GM23338 (cell line): ENCODE measurements around the gene TXNDC2. TPM values are rescaled to one million over a fixed set of nuclear protein-coding genes. Genes with fewer than 3 reads are reported as not detected.

Experiments
- ATAC-seq: fragments of 200-7000 bp; cut with Tn5 transposase; 3 replicates; pipeline ENCODE4 v1.9.1; 2020
- DNase-seq: peaks from one replicate; pipeline ENCODE4 v3.0.0-alpha.2; 2015; ENCODE audit warnings: low spot score
- H2AFZ ChIP-seq: fragments of 200-600 bp; sonication (generic); 2 replicates; pipeline ENCODE4 v1.8.0; 2016; ENCODE audit warnings: antibody characterized with exemption, mild to moderate bottlenecking, moderate library complexity
- H3F3A ChIP-seq: fragments of 200-600 bp; sonication (generic); replicated peaks from 2 replicates; pipeline ENCODE4 v1.8.0; 2017; ENCODE audit warnings: antibody characterized with exemption, mixed run types, low read depth
- H3K27ac ChIP-seq: fragments of 200-600 bp; sonication (generic); 2 replicates; pipeline ENCODE4 v1.6.1; 2016; ENCODE audit warnings: low read depth
- H3K27me3 ChIP-seq: fragments of 200-600 bp; sonication (generic); 2 replicates; pipeline ENCODE4 v1.8.0; 2016; ENCODE audit warnings: mild to moderate bottlenecking, mixed run types, moderate library complexity; ENCODE audit not compliant: insufficient read depth
- H3K36me3 ChIP-seq: fragments of 200-600 bp; sonication (generic); 2 replicates; pipeline ENCODE4 v1.8.0; 2016; ENCODE audit warnings: mild to moderate bottlenecking; ENCODE audit not compliant: insufficient read depth
- H3K4me1 ChIP-seq: fragments of 200-600 bp; sonication (generic); 2 replicates; pipeline ENCODE4 v1.8.0; 2016; ENCODE audit warnings: mild to moderate bottlenecking, moderate library complexity; ENCODE audit not compliant: insufficient read depth
- H3K4me2 ChIP-seq: fragments of 200-600 bp; sonication (generic); 2 replicates; pipeline ENCODE4 v1.7.1; 2017; ENCODE audit warnings: mixed run types
- H3K4me3 ChIP-seq: fragments of 200-600 bp; sonication (generic); 2 replicates; pipeline ENCODE4 v1.6.1; 2016; ENCODE audit warnings: mixed run types
- H3K79me2 ChIP-seq: fragments of 200-600 bp; sonication (generic); replicated peaks from 2 replicates; pipeline ENCODE4 v1.8.0; 2017; ENCODE audit warnings: mild to moderate bottlenecking; ENCODE audit not compliant: insufficient read depth
- H3K9me2 ChIP-seq: fragments of 200-600 bp; sonication (generic); 2 replicates; pipeline ENCODE4 v1.8.0; 2017; ENCODE audit not compliant: insufficient read depth
- H4K20me1 ChIP-seq: fragments of 200-600 bp; sonication (generic); replicated peaks from 2 replicates; pipeline ENCODE4 v1.8.0; 2017; ENCODE audit warnings: mild to moderate bottlenecking; ENCODE audit not compliant: insufficient read depth
- H3K27ac Mint-ChIP-seq: 2 replicates; pipeline ENCODE4 v1.8.0; 2020; ENCODE audit warnings: inconsistent platforms, mild to moderate bottlenecking, moderate library complexity, mixed read lengths
- H3K27me3 Mint-ChIP-seq: 3 replicates; pipeline ENCODE4 v1.8.0; 2022; ENCODE audit warnings: low read depth, mild to moderate bottlenecking, moderate library complexity, mixed read lengths, inconsistent platforms; ENCODE audit not compliant: insufficient read depth, poor library complexity
- H3K36me3 Mint-ChIP-seq: 3 replicates; pipeline ENCODE4 v1.8.0; 2021; ENCODE audit warnings: low read depth, mild to moderate bottlenecking, inconsistent platforms, moderate library complexity, mixed read lengths
- H3K4me1 Mint-ChIP-seq: 3 replicates; pipeline ENCODE4 v1.8.0; 2020; ENCODE audit warnings: mild to moderate bottlenecking, inconsistent platforms, mixed read lengths
- H3K4me3 Mint-ChIP-seq: 3 replicates; pipeline ENCODE4 v1.8.0; 2021; ENCODE audit warnings: moderate library complexity, mild to moderate bottlenecking, inconsistent platforms, mixed read lengths
- H3K9me3 Mint-ChIP-seq: 3 replicates; pipeline ENCODE4 v1.8.0; 2020; ENCODE audit warnings: moderate library complexity, mild to moderate bottlenecking, inconsistent platforms, mixed read lengths
- CTCF ChIP-seq, 2 experiments: fragments of 200-600 bp in 1 of 2; sonication (generic) in 1 of 2; conservative IDR thresholded peaks; 2 replicates each; pipeline versions ENCODE4 v1.5.1 to v1.6.1; 2016 to 2017; ENCODE audit warnings: antibody characterized with exemption in 2 of 2, low read depth in 2 of 2, mild to moderate bottlenecking in 2 of 2, moderate library complexity in 1 of 2
- EZH2 ChIP-seq: fragments of 200-600 bp; sonication (generic); IDR thresholded peaks from one replicate; pipeline ENCODE4 v1.8.0; 2017; ENCODE audit warnings: antibody characterized with exemption, mild to moderate bottlenecking, low read depth; ENCODE audit not compliant: unreplicated experiment
- EZH2phosphoT487 ChIP-seq: fragments of 200-600 bp; sonication (generic); IDR thresholded peaks from one replicate; pipeline ENCODE4 v1.8.1; 2018; ENCODE audit warnings: antibody characterized with exemption; ENCODE audit not compliant: unreplicated experiment
- NANOG ChIP-seq: IDR thresholded peaks from 2 replicates; pipeline ENCODE4 v1.6.1; 2016; ENCODE audit warnings: antibody characterized with exemption, borderline replicate concordance
- REST ChIP-seq: IDR thresholded peaks from one replicate; pipeline ENCODE4 v1.6.1; 2018; ENCODE audit warnings: antibody characterized with exemption; ENCODE audit not compliant: unreplicated experiment
- STAT1 ChIP-seq: IDR thresholded peaks from one replicate; pipeline ENCODE4 v1.6.1; 2016; ENCODE audit warnings: antibody characterized with exemption; ENCODE audit not compliant: unreplicated experiment
- ZNF114 ChIP-seq: fragments of 250-450 bp; sonication (Bioruptor Pico); IDR thresholded peaks from 2 replicates; pipeline ENCODE4 v1.5.0; 2020; ENCODE audit warnings: mild to moderate bottlenecking, moderate library complexity
- ZNF331 ChIP-seq: fragments of 250-450 bp; sonication (Bioruptor Pico); IDR thresholded peaks from 2 replicates; pipeline ENCODE4 v1.5.0; 2020; ENCODE audit warnings: low read depth, mild to moderate bottlenecking, moderate library complexity
- ZNF462 ChIP-seq: fragments of 250-450 bp; sonication (Bioruptor Pico); IDR thresholded peaks from 2 replicates; pipeline ENCODE4 v1.5.0; 2020; ENCODE audit warnings: mild to moderate bottlenecking, moderate library complexity
- polyA plus RNA-seq: library from polyadenylated mRNA; unstranded; fragments of >200 nt; fragmentation: Nextera tagmentation; extraction: Ambion mirVana; gene quantifications from 2 replicates; pipeline ENCODE4 v1.2.1, GENCODE V29; 2016
- total RNA-seq: library from RNA; depleted of rRNA; stranded (reverse); fragments of >200 nt; shearing (Covaris generic); gene quantifications from 2 replicates; pipeline ENCODE4 v1.2.3, GENCODE V29; 2014

The TXNDC2 gene
- total and polyA plus RNA-seq, 2 experiments from 2014 or later = 0.16 TPM; not detected in 1

GRCh38 chr18:9846162-9846925, 39.4 kb upstream of the TXNDC2 start:
- TF ChIP-seq ZNF114 (no peak), ZNF462 (CRISPR knock-in tag) (no peak), EZH2 (no peak), EZH2phosphoT487 (no peak), REST (no peak), CTCF (conservative IDR thresholded peaks at IDR 0.05; ENCODE audit: low read depth in 2 of 2) (no peak), ZNF331 (CRISPR knock-in tag) (no peak), STAT1 (no peak), NANOG (no peak)
- Mint-ChIP-seq H3K4me1 (peaks cover 24% of the 10 kb centered on the region), H3K4me3 (no peak overlapping the region), H3K27me3 (peaks cover 2% of the 10 kb centered on the region), H3K9me3 (no peaks in the 10 kb centered on the region; the same call in 2 of the 3 replicates), H3K36me3 (no peaks in the 10 kb centered on the region; the same call in 2 of the 3 replicates), H3K27ac (no peak overlapping the region)
- H4K20me1 ChIP-seq = no peaks in the 10 kb centered on the region
- H3K4me3 ChIP-seq = no peak overlapping the region
- no peaks in the 10 kb centered on the region; the same call in 1 of the 2 replicates for H3K9me2 ChIP-seq
- H3K27me3 ChIP-seq = no peaks in the 10 kb centered on the region
- peaks cover 12% of the 10 kb centered on the region for H3K4me1 ChIP-seq
- DNase-seq (no peak), ATAC-seq (no peak)
- H2AFZ ChIP-seq = no peak overlapping the region
- no peaks in the 10 kb centered on the region for H3K36me3 ChIP-seq
- H3K27ac ChIP-seq = no peak overlapping the region
- H3K79me2 ChIP-seq = no peaks in the 10 kb centered on the region
- H3K4me2 ChIP-seq = no peak overlapping the region
- 0 out of 2 replicates have a peak, but pooled peaks cover 3% of the 10 kb centered on the region for H3F3A ChIP-seq
